Neural cell (in vitro differentiated cells): Measurements from ENCODE around the gene CTDNEP1. TPM values are rescaled to one million over a fixed set of nuclear protein-coding genes. Genes with fewer than 3 reads are reported as not detected.

Experiments used
- H2AFZ ChIP-seq: fragments of 200-600, 300-800 bp; sonication (generic), shearing (Covaris generic); 2 replicates; pipeline ENCODE4 v1.6.0; 2014; ENCODE audit warnings: low read depth, mild to moderate bottlenecking, antibody characterized with exemption, low read length, moderate library complexity
- H3F3A ChIP-seq: fragments of 200-600 bp; shearing (Covaris generic); 2 replicates; pipeline ENCODE4 v1.6.1; 2016; ENCODE audit warnings: mild to moderate bottlenecking, moderate library complexity, mixed read lengths, antibody characterized with exemption, low read length; ENCODE audit not compliant: insufficient read depth, poor library complexity, severe bottlenecking
- H3K27ac ChIP-seq: fragments of 200-600, 300-800 bp; sonication (generic), shearing (Covaris generic); 2 replicates; pipeline ENCODE4 v1.5.1; 2014; ENCODE audit warnings: mild to moderate bottlenecking, low read length, moderate library complexity
- H3K27me3 ChIP-seq: fragments of 300-800, 200-600 bp; sonication (generic), shearing (Covaris generic); 2 replicates; pipeline ENCODE4 v1.6.0; 2014; ENCODE audit warnings: mild to moderate bottlenecking, low read depth, low read length, moderate library complexity; ENCODE audit not compliant: insufficient read depth
- H3K36me3 ChIP-seq: fragments of 300-800, 200-600 bp; sonication (generic), shearing (Covaris generic); 2 replicates; pipeline ENCODE4 v1.5.1; 2014; ENCODE audit warnings: mild to moderate bottlenecking, antibody characterized with exemption, low read length, moderate library complexity; ENCODE audit not compliant: insufficient read depth
- H3K4me2 ChIP-seq: fragments of 300-800, 200-600 bp; sonication (generic), shearing (Covaris generic); 2 replicates; pipeline ENCODE4 v1.6.0; 2014; ENCODE audit warnings: mild to moderate bottlenecking, low read length
- H3K4me3 ChIP-seq: fragments of 300-800, 200-600 bp; sonication (generic), shearing (Covaris generic); 2 replicates; pipeline ENCODE4 v1.5.1; 2014; ENCODE audit warnings: mild to moderate bottlenecking, low read length, moderate library complexity
- H3K79me2 ChIP-seq: fragments of 200-600 bp; shearing (Covaris generic); replicated peaks from 2 replicates; pipeline ENCODE4 v1.6.0; 2014; ENCODE audit warnings: mild to moderate bottlenecking, low read length, moderate library complexity; ENCODE audit not compliant: insufficient read depth
- H3K9ac ChIP-seq: fragments of 300-800, 200-600 bp; sonication (generic), shearing (Covaris generic); 2 replicates; pipeline ENCODE4 v1.6.1; 2016; ENCODE audit warnings: mild to moderate bottlenecking, low read length, mixed read lengths
- H3K9me2 ChIP-seq: fragments of 200-600 bp; shearing (Covaris generic); 2 replicates; pipeline ENCODE4 v1.6.1; 2016; ENCODE audit warnings: mild to moderate bottlenecking, low read length, mixed read lengths; ENCODE audit not compliant: insufficient read depth
- H3K9me3 ChIP-seq: fragments of 200-600, 300-800 bp; sonication (generic), shearing (Covaris generic); 2 replicates; pipeline ENCODE4 v1.6.1; 2016; ENCODE audit warnings: mild to moderate bottlenecking, mixed run types, low read length, moderate library complexity, mixed read lengths
- H4K20me1 ChIP-seq: fragments of 200-600 bp; shearing (Covaris generic); 2 replicates; pipeline ENCODE4 v1.6.1; 2016; ENCODE audit warnings: mild to moderate bottlenecking, mixed run types; ENCODE audit not compliant: insufficient read depth
- CTCF ChIP-seq: fragments of 450-650 bp; IDR thresholded peaks from 2 replicates; pipeline ENCODE4 v1.5.1; 2014; ENCODE audit warnings: antibody characterized with exemption, mild to moderate bottlenecking, moderate library complexity; ENCODE audit not compliant: poor library complexity, severe bottlenecking
- EP300 ChIP-seq: fragments of 450-650 bp; conservative IDR thresholded peaks from 2 replicates; pipeline ENCODE4 v1.6.1; 2014; ENCODE audit warnings: antibody characterized with exemption, mild to moderate bottlenecking, moderate library complexity; ENCODE audit not compliant: poor library complexity, severe bottlenecking
- EZH2 ChIP-seq: fragments of 200-600, 300-800 bp; shearing (Covaris generic), sonication (generic); IDR thresholded peaks from 2 replicates; pipeline ENCODE4 v1.6.1; 2014; ENCODE audit warnings: antibody characterized with exemption, low read length, borderline replicate concordance, mild to moderate bottlenecking; ENCODE audit not compliant: insufficient read depth, poor library complexity, severe bottlenecking
- MXI1 ChIP-seq: fragments of 450-650 bp; conservative IDR thresholded peaks from 2 replicates; pipeline ENCODE4 v1.6.1; 2014; ENCODE audit warnings: antibody characterized with exemption, mild to moderate bottlenecking; ENCODE audit not compliant: poor library complexity, severe bottlenecking
- POLR2AphosphoS5 ChIP-seq: IDR thresholded peaks from 2 replicates; pipeline ENCODE4 v1.6.1; 2012
- RAD21 ChIP-seq: fragments of 450-650 bp; conservative IDR thresholded peaks from 2 replicates; pipeline ENCODE4 v1.6.1; 2014; ENCODE audit warnings: antibody characterized with exemption, mild to moderate bottlenecking, moderate library complexity
- REST ChIP-seq: IDR thresholded peaks from 2 replicates; pipeline ENCODE4 v1.6.1; 2012; ENCODE audit warnings: borderline replicate concordance
- SMC3 ChIP-seq: fragments of 450-650 bp; conservative IDR thresholded peaks from 2 replicates; pipeline ENCODE4 v1.6.1; 2014; ENCODE audit warnings: antibody characterized with exemption, mild to moderate bottlenecking, moderate library complexity; ENCODE audit not compliant: poor library complexity
- TAF1 ChIP-seq: IDR thresholded peaks from 2 replicates; pipeline ENCODE4 v1.6.1; 2012; ENCODE audit warnings: low read depth
- polyA plus RNA-seq: library from polyadenylated mRNA; depleted of rRNA; stranded (reverse); fragments of >200 nt; gene quantifications from 2 replicates; pipeline ENCODE4 v1.2.3, GENCODE V29; 2014

The CTDNEP1 gene
- polyA plus RNA-seq, 1 donor from 2014 or later, result 39.4 TPM

GRCh38 chr17:7208754-7209460 lies 42.6 kb downstream of the CTDNEP1 start:
- no peaks in the 10 kb centered on the region for H3K27me3 ChIP-seq
- no peak overlapping the region for H2AFZ ChIP-seq
- H3K4me3 ChIP-seq, result no peak overlapping the region
- H3K9me3 ChIP-seq, result no peaks in the 10 kb centered on the region
- H3K9ac ChIP-seq, result peak overlapping the region; percentile 29
- H3K79me2 ChIP-seq, result peaks cover 60% of the 10 kb centered on the region
- peak overlapping the region; percentile 20 for H3K27ac ChIP-seq
- peaks cover 4% of the 10 kb centered on the region for H3F3A ChIP-seq
- H4K20me1 ChIP-seq, result no peaks in the 10 kb centered on the region
- H3K36me3 ChIP-seq, result no peaks in the 10 kb centered on the region
- no peaks in the 10 kb centered on the region for H3K9me2 ChIP-seq
- no peak for TF ChIP-seq EP300
- no peak for TF ChIP-seq RAD21
- no peak for TF ChIP-seq SMC3
- no peak for TF ChIP-seq MXI1
- TF ChIP-seq CTCF, result no peak
- no peak overlapping the region for H3K4me2 ChIP-seq

GRCh38 chr17:7208027-7208571 lies 43.4 kb downstream of the CTDNEP1 start:
- H3K9me2 ChIP-seq, result no peaks in the 10 kb centered on the region
- H3K36me3 ChIP-seq, result no peaks in the 10 kb centered on the region
- H2AFZ ChIP-seq, result no peak overlapping the region
- TF ChIP-seq EZH2 (no peak), EP300 (no peak), CTCF (no peak), TAF1 (no peak), SMC3 (no peak), RAD21 (no peak), POLR2AphosphoS5 (no peak), MXI1 (no peak), REST (no peak)
- no peaks in the 10 kb centered on the region for H3F3A ChIP-seq
- no peak overlapping the region for H3K4me2 ChIP-seq
- H3K79me2 ChIP-seq, result peaks cover 60% of the 10 kb centered on the region
- no peaks in the 10 kb centered on the region for H3K27me3 ChIP-seq
- H3K4me3 ChIP-seq, result peak overlapping the region; percentile 13
- peak overlapping the region; percentile 29 for H3K9ac ChIP-seq
- H3K9me3 ChIP-seq, result no peaks in the 10 kb centered on the region
- peak overlapping the region; percentile 20 for H3K27ac ChIP-seq
- no peaks in the 10 kb centered on the region for H4K20me1 ChIP-seq
